SK-N-SH (cell line): ENCODE results near the gene TMEM179B. TPM values are rescaled to one million over a fixed set of nuclear protein-coding genes. Genes with fewer than 3 reads are reported as not detected.
"Not testable (repeated sequence)": the region's sequence is repeated elsewhere in the genome, so short reads cannot be mapped to it uniquely, and the experiment has no call there.

Source experiments
- CTCF ChIA-PET: fragments of 300-600, 350-600 bp; formaldehyde crosslinking; extraction: SDS; loops from one replicate; lab custom pipeline; 2021; lab: Yijun Ruan, JAX
- POLR2A ChIA-PET: fragments of 350-600 bp; sonication (Branson Sonifier 250); formaldehyde crosslinking; extraction: SDS; loops from one replicate; lab custom pipeline; 2020; ENCODE audit warnings: antibody characterized with exemption, inconsistent platforms; lab: Yijun Ruan, JAX
- DNase-seq: peaks from one replicate; pipeline ENCODE4 v3.0.0; 2012
- H2AFZ ChIP-seq: fragments of 200-600 bp; sonication (generic); 2 replicates; pipeline ENCODE4 v1.8.1; 2016; ENCODE audit warnings: antibody characterized with exemption, mild to moderate bottlenecking, low read depth
- H3F3A ChIP-seq: fragments of 200-600 bp; sonication (generic); replicated peaks from 2 replicates; pipeline ENCODE3; 2016; ENCODE audit warnings: antibody characterized with exemption, mild to moderate bottlenecking; ENCODE audit not compliant: insufficient read depth
- H3K27ac ChIP-seq, 2 experiments: fragments of 200-500 bp in 1 of 2; fragments of 200-600 bp in 1 of 2; sonication (Bioruptor generic) in 1 of 2; sonication (generic), shearing (Covaris generic) in 1 of 2; 2 replicates each; pipeline versions ENCODE4 v1.5.1 to v1.6.1; 2014 to 2016; ENCODE audit warnings: low read depth in 2 of 2, inconsistent platforms in 1 of 2, low read length in 1 of 2, mild to moderate bottlenecking in 1 of 2, mixed read lengths in 1 of 2
- H3K27me3 ChIP-seq: fragments of 200-600 bp; sonication (generic), shearing (Covaris generic); 2 replicates; pipeline ENCODE4 v1.6.1; 2016; ENCODE audit warnings: mixed run types; ENCODE audit not compliant: insufficient read depth
- H3K36me3 ChIP-seq, 2 experiments: fragments of 200-500 bp in 1 of 2; fragments of 200-600 bp in 1 of 2; sonication (Bioruptor generic) in 1 of 2; sonication (generic) in 1 of 2; replicated peaks in 1 of 2; 2 replicates each; pipeline versions ENCODE3 to v1.5.1; 2014 to 2016; ENCODE audit warnings: low read length in 1 of 2, mild to moderate bottlenecking in 1 of 2; ENCODE audit not compliant: insufficient read depth in 2 of 2, control insufficient read depth in 1 of 2
- H3K4me1 ChIP-seq, 2 experiments: fragments of 200-500 bp in 1 of 2; fragments of 200-600 bp in 1 of 2; sonication (Bioruptor generic) in 1 of 2; sonication (generic), shearing (Covaris generic) in 1 of 2; 2 replicates each; pipeline versions ENCODE4 v1.5.1 to v1.6.1; 2014 to 2016; ENCODE audit warnings: low read depth in 1 of 2, low read length in 1 of 2, mixed run types in 1 of 2; ENCODE audit not compliant: insufficient read depth in 2 of 2, control insufficient read depth in 1 of 2
- H3K4me2 ChIP-seq: fragments of 200-600 bp; sonication (generic), shearing (Covaris generic); 2 replicates; pipeline ENCODE4 v1.6.1; 2017; ENCODE audit warnings: mixed run types
- H3K4me3 ChIP-seq, 2 experiments: fragments of 200-500 bp in 1 of 2; fragments of 200-600 bp in 1 of 2; sonication (Bioruptor generic) in 1 of 2; sonication (generic), shearing (Covaris generic) in 1 of 2; 2 replicates each; pipeline versions ENCODE4 v1.5.1 to v1.8.1; 2014 to 2016; ENCODE audit warnings: low read depth in 2 of 2, inconsistent platforms in 1 of 2, low read length in 1 of 2, mild to moderate bottlenecking in 1 of 2, mixed read lengths in 1 of 2, moderate library complexity in 1 of 2
- H3K79me2 ChIP-seq: fragments of 200-600 bp; sonication (generic); 2 replicates; pipeline ENCODE4 v1.8.1; 2017; ENCODE audit warnings: mild to moderate bottlenecking; ENCODE audit not compliant: insufficient read depth
- H3K9ac ChIP-seq: fragments of 200-600 bp; sonication (generic); 2 replicates; pipeline ENCODE4 v1.6.1; 2017; ENCODE audit warnings: mixed run types
- H3K9me2 ChIP-seq: fragments of 200-600 bp; sonication (generic); 2 replicates; pipeline ENCODE4 v1.6.1; 2017; ENCODE audit warnings: mixed run types
- H3K9me3 ChIP-seq: fragments of 200-600 bp; sonication (generic); 2 replicates; pipeline ENCODE4 v1.6.1; 2017; ENCODE audit warnings: mixed run types, mild to moderate bottlenecking, moderate library complexity
- H4K20me1 ChIP-seq: fragments of 200-600 bp; sonication (generic); 2 replicates; pipeline ENCODE4 v1.6.1; 2017; ENCODE audit warnings: mild to moderate bottlenecking, mixed run types; ENCODE audit not compliant: insufficient read depth
- FOSL2 ChIP-seq: IDR thresholded peaks from 2 replicates; pipeline ENCODE4 v1.4.0; 2012; ENCODE audit warnings: low read depth, mild to moderate bottlenecking, moderate library complexity, borderline replicate concordance
- MAX ChIP-seq: IDR thresholded peaks from 2 replicates; pipeline ENCODE4 v1.4.0; 2012; ENCODE audit warnings: low read depth
- RAD21 ChIP-seq: IDR thresholded peaks from 2 replicates; pipeline ENCODE4 v1.6.1; 2012; ENCODE audit warnings: mild to moderate bottlenecking, low read length
- REST ChIP-seq: IDR thresholded peaks from 2 replicates; pipeline ENCODE4 v1.6.1; 2012; ENCODE audit warnings: mild to moderate bottlenecking, low read depth, low read length, moderate library complexity
- RFX5 ChIP-seq: IDR thresholded peaks from 2 replicates; pipeline ENCODE4 v1.6.1; 2012; ENCODE audit warnings: mild to moderate bottlenecking, improper control_type of control experiment, low read length
- USF1 ChIP-seq: IDR thresholded peaks from 2 replicates; pipeline ENCODE4 v1.4.0; 2012; ENCODE audit warnings: low read depth, borderline replicate concordance
- WGBS: methylation state at CpG from one replicate; pipeline ENCODE4 v1.1.6; 2017; ENCODE audit warnings: low lambda C conversion rate; 5-methylcytosine and 5-hydroxymethylcytosine counted together
- polyA plus RNA-seq, 3 experiments: library from polyadenylated mRNA; depleted of rRNA; stranded (reverse); fragments of >200 nt; gene quantifications; 2 replicates each; pipeline ENCODE4 v1.2.3, GENCODE V29; 2012
- TF ChIP-seq, protein P1 (sequence below): IDR thresholded peaks from 2 replicates; pipeline ENCODE4 v1.4.0; 2012; ENCODE audit warnings: low read depth, borderline replicate concordance

TMEM179B gene
- polyA plus RNA-seq, 1 of the 3 experiments (the other 2 are of a cell fraction), result 69.6 TPM

- H3K27ac ChIP-seq, result no peak overlapping the region
- no peaks in the 10 kb centered on the region for H3K27me3 ChIP-seq
- peaks cover 41 to 61% of the 10 kb centered on the region in 2 experiments for H3K36me3 ChIP-seq
- no peak for DNase-seq
- H3K9me2 ChIP-seq, result no peaks in the 10 kb centered on the region
- ChIA-PET POLR2A (interaction anchor here (0.8 to 1.6 kb wide), 2 partner anchors 17 to 18 kb away, joined by 4 to 6 read pairs; partner anchors contain the start of gene NXF1), CTCF (interaction anchor here (0.8 to 3.0 kb wide), 2 partner anchors 33 to 37 kb away, joined by 3 to 10 read pairs; partner anchors contain the start of gene TMEM179B)
- peaks cover 11% of the 10 kb centered on the region; the same call in 1 of the 2 replicates for H4K20me1 ChIP-seq
- peaks cover 4% of the 10 kb centered on the region for H3F3A ChIP-seq
- WGBS, result 91% methylated on average over 3 of the region's 3 CpGs
- H3K4me3 ChIP-seq, result no peak overlapping the region
- H2AFZ ChIP-seq, result no peak overlapping the region
- H3K9ac ChIP-seq, result no peak overlapping the region
- H3K9me3 ChIP-seq, result no peaks in the 10 kb centered on the region
- H3K4me2 ChIP-seq, result no peak overlapping the region
- peaks cover 28% of the 10 kb centered on the region for H3K79me2 ChIP-seq
- no peak for TF ChIP-seq REST
- no peak for TF ChIP-seq MAX
- TF ChIP-seq, protein P1, sequence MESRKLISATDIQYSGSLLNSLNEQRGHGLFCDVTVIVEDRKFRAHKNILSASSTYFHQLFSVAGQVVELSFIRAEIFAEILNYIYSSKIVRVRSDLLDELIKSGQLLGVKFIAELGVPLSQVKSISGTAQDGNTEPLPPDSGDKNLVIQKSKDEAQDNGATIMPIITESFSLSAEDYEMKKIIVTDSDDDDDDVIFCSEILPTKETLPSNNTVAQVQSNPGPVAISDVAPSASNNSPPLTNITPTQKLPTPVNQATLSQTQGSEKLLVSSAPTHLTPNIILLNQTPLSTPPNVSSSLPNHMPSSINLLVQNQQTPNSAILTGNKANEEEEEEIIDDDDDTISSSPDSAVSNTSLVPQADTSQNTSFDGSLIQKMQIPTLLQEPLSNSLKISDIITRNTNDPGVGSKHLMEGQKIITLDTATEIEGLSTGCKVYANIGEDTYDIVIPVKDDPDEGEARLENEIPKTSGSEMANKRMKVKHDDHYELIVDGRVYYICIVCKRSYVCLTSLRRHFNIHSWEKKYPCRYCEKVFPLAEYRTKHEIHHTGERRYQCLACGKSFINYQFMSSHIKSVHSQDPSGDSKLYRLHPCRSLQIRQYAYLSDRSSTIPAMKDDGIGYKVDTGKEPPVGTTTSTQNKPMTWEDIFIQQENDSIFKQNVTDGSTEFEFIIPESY, result no peak
- TF ChIP-seq RFX5, result no peak
- TF ChIP-seq RAD21, result no peak
- TF ChIP-seq USF1, result no peak
- no peak for TF ChIP-seq FOSL2
- no peaks in the 10 kb centered on the region for H3K4me1 ChIP-seq
Observed at GRCh38 chr11:62823677-62824076, 36.5 kb downstream of the TMEM179B start.

GRCh38 chr11:62828130-62828529 is 40.9 kb downstream of the TMEM179B start:
- not testable (repeated sequence) for H3K27me3 ChIP-seq
- WGBS, result 93% methylated on average over 8 of the region's 8 CpGs
- peaks cover 56% of the 10 kb centered on the region for H3K79me2 ChIP-seq

More at GRCh38 chr11:62828130-62828529, 40.9 kb downstream of the TMEM179B start:
- not testable (repeated sequence) for H3K27ac ChIP-seq, H3K9me2 ChIP-seq, H3K4me3 ChIP-seq, H3K4me2 ChIP-seq, DNase-seq, H3K9ac ChIP-seq, H3K9me3 ChIP-seq, H2AFZ ChIP-seq, H3F3A ChIP-seq
- POLR2A ChIA-PET, result interaction anchor here (0.6 to 1.9 kb wide), 4 partner anchors 13 to 1015 kb away, joined by 3 to 13 read pairs (median 3); partner anchors contain the start of genes NXF1 and TMEM179B
- Histone ChIP-seq H3K36me3 (peaks cover 35 to 43% of the 10 kb centered on the region in 2 experiments), H4K20me1 (peaks cover 32% of the 10 kb centered on the region), H3K4me1 (peaks cover 0 to 14% of the 10 kb centered on the region in 2 experiments; a peak in 3 of 4 replicates)
- CTCF ChIA-PET, result interaction anchor here (0.8 to 4.1 kb wide), 3 partner anchors 15 to 59 kb away, joined by 3 to 24 read pairs (median 3); partner anchors contain the start of gene TMEM179B
